Sigmoid colon (tissue), 4 donors: ENCODE measurements around the gene IL1R2.

Experiments used
- POLR2A ChIP-seq, 2 donors: fragments of 450-650 bp; IDR thresholded peaks; one replicate each; pipeline ENCODE4 v1.6.1; 2016; ENCODE audit warnings: antibody characterized with exemption in 2 of 2, mild to moderate bottlenecking in 2 of 2, moderate library complexity in 2 of 2
- POLR2AphosphoS5 ChIP-seq, 4 donors: sonication (generic); formaldehyde crosslinking; IDR thresholded peaks; one replicate each; pipeline ENCODE4 v1.6.1; 2017; ENCODE audit warnings: antibody characterized with exemption in 4 of 4
- TF ChIP-seq, protein P1 (sequence below), 4 experiments: fragments of 450-650 bp in 3 of 4; fragments of 200-600 bp in 1 of 4; IDR thresholded peaks; one replicate each; pipeline ENCODE4 v1.5.1; 2016 to 2019; ENCODE audit warnings: antibody characterized with exemption in 4 of 4, mild to moderate bottlenecking in 3 of 4, moderate library complexity in 2 of 4

DNA sequence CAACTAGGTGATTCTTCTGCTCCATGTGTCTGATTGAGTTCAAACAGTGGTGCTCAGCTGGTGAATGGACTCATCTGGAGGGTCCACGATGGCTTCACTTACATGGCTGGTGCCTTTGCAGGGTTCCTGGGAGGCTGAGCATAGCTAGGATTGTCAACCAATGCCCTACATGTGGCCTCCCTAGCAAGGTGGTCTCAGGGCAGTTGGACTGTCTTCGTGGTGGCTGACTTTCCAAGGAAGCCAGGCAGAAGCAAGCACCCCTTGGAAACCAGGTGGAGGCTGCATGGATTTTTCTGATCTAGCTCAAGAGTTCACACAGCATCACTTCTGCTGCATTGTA, 6.8 kb downstream of the IL1R2 start:
- TF ChIP-seq POLR2A (IDR thresholded peaks at IDR 0.05) (no peak), POLR2AphosphoS5 (IDR thresholded peaks at IDR 0.05) (no peak)
- TF ChIP-seq, protein P1, sequence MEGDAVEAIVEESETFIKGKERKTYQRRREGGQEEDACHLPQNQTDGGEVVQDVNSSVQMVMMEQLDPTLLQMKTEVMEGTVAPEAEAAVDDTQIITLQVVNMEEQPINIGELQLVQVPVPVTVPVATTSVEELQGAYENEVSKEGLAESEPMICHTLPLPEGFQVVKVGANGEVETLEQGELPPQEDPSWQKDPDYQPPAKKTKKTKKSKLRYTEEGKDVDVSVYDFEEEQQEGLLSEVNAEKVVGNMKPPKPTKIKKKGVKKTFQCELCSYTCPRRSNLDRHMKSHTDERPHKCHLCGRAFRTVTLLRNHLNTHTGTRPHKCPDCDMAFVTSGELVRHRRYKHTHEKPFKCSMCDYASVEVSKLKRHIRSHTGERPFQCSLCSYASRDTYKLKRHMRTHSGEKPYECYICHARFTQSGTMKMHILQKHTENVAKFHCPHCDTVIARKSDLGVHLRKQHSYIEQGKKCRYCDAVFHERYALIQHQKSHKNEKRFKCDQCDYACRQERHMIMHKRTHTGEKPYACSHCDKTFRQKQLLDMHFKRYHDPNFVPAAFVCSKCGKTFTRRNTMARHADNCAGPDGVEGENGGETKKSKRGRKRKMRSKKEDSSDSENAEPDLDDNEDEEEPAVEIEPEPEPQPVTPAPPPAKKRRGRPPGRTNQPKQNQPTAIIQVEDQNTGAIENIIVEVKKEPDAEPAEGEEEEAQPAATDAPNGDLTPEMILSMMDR (IDR thresholded peaks at IDR 0.05): no peak
